Esophagus muscularis mucosa (tissue), 4 donors: Measurements from ENCODE around the gene DCC. TPM values are rescaled to one million over a fixed set of nuclear protein-coding genes. Genes with fewer than 3 reads are reported as not detected.

Experiments
- DNase-seq: peaks from one replicate; pipeline ENCODE4 v3.0.0-alpha.2; 2017; ENCODE audit errors: extremely low spot score
- H3K27ac ChIP-seq, 4 donors: fragments of 200-600 bp; sonication (generic); replicated peaks in 1 of 4; 1 replicate in 3 of 4; 2 replicates in 1 of 4; pipeline ENCODE4 v1.5.1; 2016 to 2019; ENCODE audit warnings: mild to moderate bottlenecking in 1 of 4
- H3K27me3 ChIP-seq, 4 donors: fragments of 200-600 bp; sonication (generic); one replicate each; pipeline versions ENCODE4 v1.5.1 to v1.6.0; 2016 to 2019
- H3K36me3 ChIP-seq, 4 donors: fragments of 200-600 bp; sonication (generic); one replicate each; pipeline ENCODE4 v1.5.1; 2016 to 2019
- H3K4me1 ChIP-seq, 4 donors: fragments of 200-600 bp; sonication (generic); one replicate each; pipeline ENCODE4 v1.5.1; 2016 to 2019
- H3K4me3 ChIP-seq, 4 donors: fragments of 200-600 bp; sonication (generic); 1 replicate in 2 of 4; 2 replicates in 2 of 4; pipeline ENCODE4 v1.5.1; 2016 to 2019; ENCODE audit warnings: mild to moderate bottlenecking in 4 of 4, moderate library complexity in 1 of 4
- H3K9me3 ChIP-seq, 4 donors: fragments of 200-600 bp; sonication (generic); 1 replicate in 3 of 4; 2 replicates in 1 of 4; pipeline ENCODE4 v1.5.1; 2016 to 2019
- CTCF ChIP-seq, 3 experiments: fragments of 200-600 bp in 2 of 3; fragments of 450-650 bp in 1 of 3; sonication (generic) in 2 of 3; IDR thresholded peaks; one replicate each; pipeline ENCODE4 v1.5.1; 2017 to 2019; ENCODE audit warnings: antibody characterized with exemption in 3 of 3, mild to moderate bottlenecking in 2 of 3, moderate library complexity in 1 of 3
- EP300 ChIP-seq: sonication (generic); formaldehyde crosslinking; IDR thresholded peaks from one replicate; pipeline ENCODE4 v1.6.1; 2017; ENCODE audit warnings: antibody characterized with exemption
- POLR2A ChIP-seq: fragments of 450-650 bp; IDR thresholded peaks from one replicate; pipeline ENCODE4 v1.6.1; 2017; ENCODE audit warnings: antibody characterized with exemption, moderate library complexity, mild to moderate bottlenecking, low read depth
- POLR2AphosphoS5 ChIP-seq, 2 donors: sonication (generic); formaldehyde crosslinking; IDR thresholded peaks; one replicate each; pipeline ENCODE4 v1.6.1; 2017; ENCODE audit warnings: antibody characterized with exemption in 2 of 2
- WGBS: methylation state at CpG from one replicate; pipeline ENCODE4 v1.1.5; 2018; 5-methylcytosine and 5-hydroxymethylcytosine counted together
- intact Hi-C: fragments of 100-400 bp; cut with DNase I; formaldehyde crosslinking; loops from one replicate; pipeline ENCODE4 v1.15.1; 2023
- total RNA-seq, 4 donors: library from RNA; depleted of rRNA; stranded (reverse); fragments of >200 nt; gene quantifications; one replicate each; pipeline versions ENCODE4 v1.1.0 to v1.2.1, GENCODE V29; 2016

DCC gene
- total RNA-seq, 4 donors from 2014 or later, result 0.46 to 0.99 (median 0.83) TPM; not detected in 1

DNA sequence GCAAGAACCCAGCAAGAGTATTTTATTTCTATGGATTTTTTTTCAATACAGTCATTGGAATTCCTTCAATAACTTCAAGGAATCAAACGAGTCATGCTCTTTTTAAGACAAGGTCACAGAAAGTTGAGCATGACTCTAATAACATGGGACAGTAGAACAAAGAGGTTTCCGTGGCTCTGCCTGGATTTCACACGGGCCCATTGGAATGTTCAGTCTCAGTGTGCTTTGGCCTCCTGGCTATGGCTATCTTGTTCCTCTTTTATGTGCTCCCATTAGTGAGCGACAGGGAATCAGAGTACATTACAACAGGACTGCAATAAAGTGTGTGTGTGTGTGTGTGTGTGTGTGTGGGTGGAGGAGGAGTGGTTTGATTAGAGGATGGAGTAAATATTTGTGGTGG, 312.4 kb downstream of the DCC start:
- H3K9me3 ChIP-seq, result no peaks in the 10 kb centered on the region
- H3K27me3 ChIP-seq, result no peaks in the 10 kb centered on the region
- intact Hi-C loops, result no loop called here
- H3K4me1 ChIP-seq, result no peaks in the 10 kb centered on the region
- no peaks in the 10 kb centered on the region for H3K36me3 ChIP-seq
- H3K27ac ChIP-seq, result no peak overlapping the region
- TF ChIP-seq POLR2A (no peak), POLR2AphosphoS5 (IDR thresholded peaks at IDR 0.05) (no peak), EP300 (no peak), CTCF (IDR thresholded peaks at IDR 0.05) (no peak)
- WGBS, result 85% methylated on average over 4 of the region's 4 CpGs
- DNase-seq, result no peak
- H3K4me3 ChIP-seq, result no peak overlapping the region

- intact Hi-C loops, result no loop called here
- no peak for TF ChIP-seq POLR2A
- TF ChIP-seq EP300, result no peak
- TF ChIP-seq CTCF (IDR thresholded peaks at IDR 0.05), result no peak
- no peak for TF ChIP-seq POLR2AphosphoS5 (IDR thresholded peaks at IDR 0.05)
- 64% methylated on average over 8 of the region's 8 CpGs for WGBS
- Histone ChIP-seq H3K27ac (no peak overlapping the region), H3K9me3 (no peaks in the 10 kb centered on the region), H3K27me3 (no peaks in the 10 kb centered on the region), H3K36me3 (no peaks in the 10 kb centered on the region), H3K4me1 (no peaks in the 10 kb centered on the region), H3K4me3 (no peak overlapping the region)
- DNase-seq, result no peak
Observed at GRCh38 chr18:52657043-52657805, 317.2 kb downstream of the DCC start.

DNA sequence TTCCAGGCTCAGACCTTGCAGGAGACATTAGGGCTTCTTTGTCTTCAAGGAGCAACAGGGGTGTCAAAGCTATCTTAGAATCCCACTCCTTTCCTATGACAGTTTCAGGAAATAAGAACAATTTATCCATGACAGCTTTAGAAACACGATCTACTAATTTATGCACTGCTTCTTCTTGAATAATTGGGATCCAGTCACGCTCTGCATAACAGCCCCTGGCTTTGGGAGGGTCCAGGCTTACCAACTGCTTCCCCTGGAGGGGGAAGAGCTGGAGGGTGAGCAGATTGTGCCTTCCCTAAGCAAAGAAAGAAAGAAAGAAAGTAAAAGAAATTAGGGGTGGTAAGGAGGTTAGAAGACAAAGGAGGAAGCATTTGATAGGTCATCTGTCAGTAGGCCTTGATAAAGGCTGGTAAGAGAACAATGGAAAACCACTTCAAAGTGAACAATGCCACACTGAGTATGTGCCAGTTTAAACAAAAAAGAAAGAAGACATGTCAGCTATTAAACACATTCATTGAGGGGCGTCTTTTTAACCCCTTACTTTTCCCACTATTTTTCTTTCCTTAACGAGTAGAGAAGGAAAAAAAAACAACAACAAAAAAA, 327.6 kb downstream of the DCC start:
- no peak overlapping the region for H3K4me3 ChIP-seq

DNA sequence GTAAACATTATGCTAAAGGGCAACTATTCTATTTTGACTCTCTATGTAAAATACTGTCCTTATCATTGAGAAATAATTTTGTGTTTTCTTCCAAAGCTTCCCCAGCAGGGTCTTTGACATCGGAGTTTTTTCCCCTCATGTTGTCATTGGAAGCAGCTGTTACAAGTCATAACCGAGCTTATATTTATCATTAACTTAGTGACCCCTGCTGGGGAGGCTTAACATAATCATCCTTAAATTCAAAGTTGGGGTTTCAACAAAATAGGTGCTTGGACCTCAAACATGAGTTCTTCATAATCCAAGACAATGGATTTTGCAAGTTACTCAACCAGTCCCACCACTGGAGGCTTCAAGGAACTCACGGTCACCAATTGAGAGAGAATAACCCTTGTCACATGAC, 330.9 kb downstream of the DCC start:
- intact Hi-C loops, result no loop called here
- Histone ChIP-seq H3K27ac (no peak overlapping the region), H3K4me1 (no peaks in the 10 kb centered on the region), H3K36me3 (no peaks in the 10 kb centered on the region), H3K9me3 (no peaks in the 10 kb centered on the region), H3K27me3 (no peaks in the 10 kb centered on the region), H3K4me3 (no peak overlapping the region)
- no peak for DNase-seq
- TF ChIP-seq POLR2A (no peak), CTCF (IDR thresholded peaks at IDR 0.05) (no peak)
- 24% methylated on average over 3 of the region's 3 CpGs for WGBS

More for the DNA sequence above, 327.6 kb downstream of the DCC start:
- no peak for DNase-seq
- no peaks in the 10 kb centered on the region for H3K9me3 ChIP-seq
- 64% methylated on average over 4 of the region's 4 CpGs for WGBS
- H3K36me3 ChIP-seq, result no peaks in the 10 kb centered on the region
- TF ChIP-seq POLR2AphosphoS5 (IDR thresholded peaks at IDR 0.05) (no peak), EP300 (no peak), CTCF (IDR thresholded peaks at IDR 0.05) (no peak), POLR2A (no peak)
- H3K27me3 ChIP-seq, result no peaks in the 10 kb centered on the region
- no peak overlapping the region for H3K27ac ChIP-seq
- intact Hi-C loops, result no loop called here
- H3K4me1 ChIP-seq, result no peaks in the 10 kb centered on the region
